ENCODE measurements around the gene MYO1A.

Gene MYO1A

DNA sequence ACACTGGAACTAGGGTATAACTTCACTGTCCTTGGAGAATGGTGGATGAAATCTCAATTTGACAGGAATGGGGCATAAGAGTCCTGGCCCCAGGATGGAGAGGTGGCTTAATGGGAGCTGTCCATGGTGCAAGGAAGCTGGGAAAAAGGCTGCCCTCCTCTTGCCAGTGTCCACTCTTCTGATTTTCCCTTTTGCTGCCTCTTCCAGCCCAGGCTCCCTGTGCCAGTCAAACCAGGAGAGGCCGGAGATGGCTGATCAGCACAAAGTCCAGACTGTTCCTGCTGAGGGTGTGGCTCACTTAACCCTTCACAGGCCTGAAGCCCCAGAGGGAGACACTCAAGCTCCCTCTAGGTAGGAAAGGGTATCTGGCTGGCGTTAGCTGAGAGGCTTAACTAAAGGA, at the start of gene MYO1A:
Gene MYO1A, minus strand, starts transcription at position 240 of the 400 bp plus-strand sequence. CDS start 1,806 bp downstream, outside the sequence.
- no peak for DNase-seq (ENCODE audit: low spot score)

DNA sequence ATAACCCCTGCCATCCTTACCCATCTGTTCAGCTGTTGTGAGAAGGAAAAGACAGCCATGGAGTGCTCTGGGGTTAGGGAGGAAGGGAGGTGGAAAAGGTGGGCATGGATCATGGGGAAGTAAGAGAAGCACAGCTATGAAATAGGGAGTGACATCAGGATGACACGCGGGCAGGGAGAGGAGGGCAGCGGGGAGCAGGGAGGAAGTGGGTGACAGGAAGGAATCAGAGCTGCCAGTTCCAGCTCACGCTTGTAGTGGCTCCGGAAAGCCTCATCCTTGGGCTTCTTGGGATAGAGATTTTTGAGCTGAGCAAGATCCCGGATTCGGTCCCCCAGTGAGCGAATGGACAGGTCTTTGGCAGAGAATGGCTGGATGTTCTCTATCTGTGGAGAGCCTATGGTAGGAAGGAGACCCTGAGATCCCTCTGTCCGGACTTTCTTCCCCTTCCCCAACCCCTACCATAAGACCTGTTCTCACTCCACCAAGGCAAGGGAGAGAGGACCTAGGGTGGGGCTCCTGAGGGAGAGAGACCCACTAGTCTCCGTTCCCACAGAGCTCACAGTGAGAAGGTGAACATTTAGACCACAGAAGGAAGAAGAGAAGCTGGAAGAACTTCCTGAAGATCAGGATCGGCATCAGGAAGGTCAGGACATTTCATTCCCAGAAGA, 49.3 kb upstream of the MYO1A start:
- DNase-seq (ENCODE audit: low spot score) = no peak

GRCh38 chr12:57098546-57098945, 48.6 kb upstream of the MYO1A start:
- no peak for DNase-seq (ENCODE audit: low spot score)

- no peak for DNase-seq (ENCODE audit: low spot score)
Observed at GRCh38 chr12:57097554-57097835, 47.6 kb upstream of the MYO1A start.

DNA sequence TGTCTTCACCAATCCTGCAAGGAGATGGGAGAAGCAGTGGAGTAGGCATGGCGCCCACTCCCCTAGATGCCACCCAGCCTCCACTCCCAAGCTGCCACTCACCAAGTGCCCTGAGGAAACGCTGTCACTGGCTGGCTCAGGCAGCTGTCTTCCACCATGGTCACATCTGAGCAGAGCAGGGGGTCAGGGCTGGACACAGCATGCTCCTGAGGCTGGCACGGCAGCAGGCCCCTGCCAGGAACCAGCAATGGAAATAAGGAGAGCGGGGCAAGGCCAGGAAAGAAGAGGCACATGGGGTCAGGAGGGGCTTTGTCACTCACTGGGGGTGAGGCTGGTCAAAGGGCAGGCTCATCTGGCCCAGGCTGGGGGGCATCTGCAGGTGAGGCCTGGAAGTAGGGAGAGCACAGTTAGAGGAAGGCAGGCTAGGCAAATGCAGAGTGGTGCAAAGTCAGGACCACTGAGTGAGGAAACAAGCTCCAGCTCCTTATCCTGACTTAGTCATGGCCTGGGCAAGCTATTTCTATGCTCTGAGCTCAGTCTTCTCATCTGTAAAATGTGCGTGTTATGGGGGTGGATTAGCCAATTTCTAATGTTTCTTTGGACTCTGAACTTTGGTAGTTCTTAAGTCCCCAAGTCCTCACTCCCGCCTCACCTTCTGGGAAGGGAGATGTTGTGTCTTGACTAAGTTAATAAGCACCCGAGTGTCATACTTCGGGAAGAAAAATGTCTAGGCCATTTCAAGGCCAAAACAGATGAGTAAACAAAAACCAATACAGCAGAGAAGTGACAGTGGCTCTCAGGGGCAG, 47.0 kb upstream of the MYO1A start:
- no peak for DNase-seq (ENCODE audit: low spot score)

- DNase-seq (ENCODE audit: low spot score) = no peak
Observed at GRCh38 chr12:57096099-57096572, 46.2 kb upstream of the MYO1A start.

DNA sequence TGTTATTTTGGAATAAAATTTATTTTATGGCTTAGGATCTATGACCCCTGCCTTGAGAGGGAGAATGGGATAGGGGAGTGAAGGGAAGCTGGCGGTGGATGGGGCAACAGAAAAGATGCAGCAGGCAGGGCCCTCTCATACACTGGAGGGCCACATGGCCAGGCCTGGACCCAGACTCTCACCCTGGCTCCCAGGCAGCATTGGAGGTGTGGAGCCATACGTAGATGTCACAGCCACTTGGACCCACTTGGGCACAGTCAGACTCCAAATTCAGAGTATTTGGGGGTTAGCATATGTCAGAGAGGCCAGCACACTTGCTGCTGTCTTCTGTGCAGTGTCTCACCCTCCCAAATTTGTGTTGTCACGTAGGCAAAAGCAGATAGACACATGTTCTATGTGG, 45.5 kb upstream of the MYO1A start:
- DNase-seq (ENCODE audit: low spot score) = no peak

- no peak for DNase-seq (ENCODE audit: low spot score)
Observed at GRCh38 chr12:57094208-57095160, 44.6 kb upstream of the MYO1A start.

DNA sequence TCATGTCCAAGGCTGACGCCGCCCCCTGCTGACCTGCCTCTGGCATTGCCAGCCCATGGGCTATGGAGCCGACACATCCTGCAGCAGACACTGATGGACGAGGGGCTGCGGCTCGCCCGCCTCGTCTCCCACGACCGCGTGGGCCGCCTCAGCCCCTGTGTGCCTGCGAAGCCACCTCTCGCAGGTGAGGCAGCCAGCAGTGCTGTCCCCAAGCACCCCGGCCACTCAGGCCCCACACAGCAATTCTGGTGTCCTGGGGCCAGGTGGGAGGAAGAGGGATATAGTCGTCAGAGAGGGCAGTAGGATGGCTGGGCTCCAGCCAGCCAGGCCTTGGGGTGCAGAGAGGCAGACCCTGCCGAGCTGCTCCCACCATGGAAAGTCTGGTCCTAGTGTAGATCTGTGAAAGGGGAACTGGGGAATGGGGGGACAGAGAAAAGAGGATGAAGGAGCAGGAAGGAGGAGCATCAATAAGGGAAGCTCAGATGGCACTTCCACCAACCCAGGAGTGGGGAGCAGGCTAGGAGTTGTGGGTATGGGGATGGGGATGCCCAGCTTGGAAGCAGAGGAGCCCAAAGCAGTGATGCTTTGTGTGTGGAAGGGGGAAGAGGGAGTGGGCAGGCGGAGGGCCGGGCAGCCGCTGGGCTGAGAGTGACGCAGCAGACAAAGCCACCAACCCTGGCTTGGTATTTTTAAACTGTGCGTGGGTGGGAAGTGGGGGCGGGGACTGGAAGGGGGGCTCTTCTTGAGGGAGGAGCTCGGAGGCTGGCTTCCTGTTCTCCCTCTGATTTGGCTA, 43.7 kb upstream of the MYO1A start:
- peak; percentile 42 for DNase-seq (ENCODE audit: low spot score)

DNA sequence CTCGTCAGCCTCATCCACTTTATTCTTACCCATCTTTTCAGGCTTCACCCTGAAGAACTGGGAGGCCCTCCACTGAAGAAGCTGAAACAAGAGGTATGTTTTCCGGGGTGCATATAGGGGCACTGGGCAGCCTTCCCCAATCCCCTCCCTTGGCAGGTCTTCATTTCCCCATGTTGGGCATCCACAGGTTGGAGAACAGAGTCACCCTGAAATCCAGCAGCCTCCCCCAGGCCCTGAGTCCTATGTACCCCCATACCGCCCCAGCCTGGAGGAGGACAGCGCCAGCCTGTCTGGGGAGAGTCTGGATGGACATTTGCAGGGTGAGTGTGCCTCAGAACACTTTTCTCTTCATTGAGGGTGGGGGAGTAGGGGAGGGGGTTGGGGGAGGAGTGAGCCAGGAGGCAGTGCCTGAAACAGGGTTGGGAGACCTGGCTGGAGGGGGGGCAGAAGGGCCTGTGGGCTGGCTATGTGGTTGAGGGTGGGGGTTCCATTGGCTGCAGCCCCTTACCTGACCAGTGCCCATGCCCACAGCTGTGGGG, 43.0 kb upstream of the MYO1A start:
- no peak for DNase-seq (ENCODE audit: low spot score)

DNA sequence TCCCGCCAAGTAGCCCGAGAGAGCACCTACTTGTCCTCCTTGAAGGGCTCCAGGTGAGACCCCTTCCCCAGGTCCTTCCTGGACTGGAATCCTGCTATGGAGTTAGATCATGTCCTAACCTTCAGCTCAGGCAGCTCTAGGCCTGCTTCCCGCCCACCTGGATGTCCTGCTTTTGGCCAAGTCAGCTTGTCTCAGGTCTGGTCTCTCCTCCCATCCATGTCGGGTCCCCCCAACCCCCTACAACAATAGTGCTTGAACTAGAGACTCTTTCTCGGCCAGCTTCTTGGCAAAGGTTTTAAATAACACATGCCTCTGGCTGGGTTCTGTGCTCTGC, 42.6 kb upstream of the MYO1A start:
- no peak for DNase-seq (ENCODE audit: low spot score)

- no peak for DNase-seq (ENCODE audit: low spot score)
Observed at GRCh38 chr12:57091638-57092528, 42.0 kb upstream of the MYO1A start.

GRCh38 chr12:57090924-57091637, 41.2 kb upstream of the MYO1A start:
- DNase-seq (ENCODE audit: low spot score) = no peak

- DNase-seq (ENCODE audit: low spot score) = no peak
Observed at GRCh38 chr12:57090490-57090889, 40.6 kb upstream of the MYO1A start.

GRCh38 chr12:57089271-57090245, 39.6 kb upstream of the MYO1A start:
- no peak for DNase-seq (ENCODE audit: low spot score)

DNA sequence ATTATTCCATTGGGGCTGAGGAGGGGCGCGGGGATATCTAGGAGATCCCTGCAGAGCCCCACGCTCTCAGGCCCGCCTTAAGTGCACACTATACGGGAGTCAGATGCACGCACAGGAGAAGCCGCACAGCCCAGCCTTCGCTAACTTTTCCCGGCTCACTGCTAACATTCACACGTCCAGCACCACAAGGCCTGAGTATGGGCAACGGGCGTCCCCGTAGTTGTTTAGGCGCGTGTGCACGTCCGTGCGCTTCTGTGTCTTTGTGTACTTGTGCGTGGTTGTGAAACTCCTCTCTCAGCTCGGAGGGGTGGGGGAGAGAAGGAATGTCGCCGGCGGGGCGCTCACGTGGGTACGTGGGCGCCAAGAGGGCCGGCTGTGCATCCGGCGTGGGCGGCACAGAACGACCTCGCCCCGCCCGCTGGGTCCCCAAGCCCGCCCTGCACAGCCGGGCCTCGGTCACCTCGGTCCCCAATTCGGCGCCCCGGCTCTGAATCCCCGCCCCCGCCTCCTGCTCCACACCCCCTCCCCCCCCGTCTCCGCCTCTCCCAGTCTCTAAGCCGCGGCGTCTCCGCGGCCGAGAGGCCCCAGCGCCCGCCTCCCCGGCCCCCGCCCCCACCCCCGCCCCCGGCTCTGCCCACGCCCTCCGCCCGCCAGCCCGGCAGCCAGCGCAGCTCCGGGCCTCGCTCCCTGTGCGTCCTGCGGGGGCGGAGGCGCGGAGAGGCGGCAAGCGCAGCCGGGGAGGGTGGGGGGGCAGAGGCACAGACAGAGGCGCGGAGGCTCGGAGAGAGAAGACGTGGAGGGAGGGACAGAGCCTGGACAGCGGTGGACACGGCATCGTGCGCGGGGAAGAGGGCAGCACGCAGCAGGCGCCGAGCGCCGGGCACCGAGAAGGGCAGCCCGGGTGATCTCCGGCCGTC, 38.7 kb upstream of the MYO1A start, which contains the start of gene NAB2:
Gene NAB2, plus strand, starts transcription at position 761 of the 917 bp plus-strand sequence. CDS start 158 bp downstream, outside the sequence.
- peak; percentile 84 for DNase-seq (ENCODE audit: low spot score)

DNA sequence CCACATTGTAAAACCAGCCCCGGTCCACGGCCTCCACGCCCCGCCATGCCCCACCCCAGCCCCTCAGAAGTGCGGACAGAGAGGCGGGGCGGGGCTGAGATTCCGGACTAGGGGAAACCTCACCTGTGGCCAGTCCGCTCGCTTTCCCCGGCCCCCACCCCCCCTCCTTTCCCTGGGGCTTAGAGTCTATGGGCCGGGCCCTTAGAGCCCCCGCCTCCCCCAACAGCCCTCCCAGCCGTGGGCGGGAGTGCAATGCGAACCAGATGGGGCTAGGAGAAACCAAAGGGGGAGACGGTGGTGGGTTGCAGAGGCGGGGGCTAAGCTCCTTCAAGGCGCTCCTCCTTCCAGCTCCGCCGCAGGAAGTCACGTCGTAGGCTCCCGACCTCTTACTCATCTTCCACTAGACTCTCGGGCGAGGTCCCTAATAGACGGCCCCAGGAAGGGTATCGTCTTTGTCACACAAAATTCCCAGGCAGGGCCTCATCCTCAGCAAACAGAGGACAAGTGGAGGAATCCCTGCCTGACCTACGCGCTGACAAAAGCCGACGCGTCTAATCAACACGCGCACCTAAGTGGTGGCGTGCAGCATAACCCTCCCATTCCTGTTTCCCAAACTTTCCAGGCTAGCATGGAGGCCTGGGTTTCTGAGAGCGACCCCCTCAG, 37.9 kb upstream of the MYO1A start:
- DNase-seq (ENCODE audit: low spot score) = peak; percentile 30

Measured in hematopoietic multipotent progenitor cell treated with erythropoietin and hydrocortisone succinate and interleukin-3 and kit ligand, for 15 days (in vitro differentiated cells).